Measurements from ENCODE around the gene FBLN7. TPM values are rescaled to one million over a fixed set of nuclear protein-coding genes. Genes with fewer than 3 reads are reported as not detected.
"Not testable (repeated sequence)": the region's sequence is repeated elsewhere in the genome, so short reads cannot be mapped to it uniquely, and the experiment has no call there.

FBLN7 gene
- total RNA-seq, 4 donors from 2014 or later, result 0.44 to 9.5 (median 7.2) TPM

DNA sequence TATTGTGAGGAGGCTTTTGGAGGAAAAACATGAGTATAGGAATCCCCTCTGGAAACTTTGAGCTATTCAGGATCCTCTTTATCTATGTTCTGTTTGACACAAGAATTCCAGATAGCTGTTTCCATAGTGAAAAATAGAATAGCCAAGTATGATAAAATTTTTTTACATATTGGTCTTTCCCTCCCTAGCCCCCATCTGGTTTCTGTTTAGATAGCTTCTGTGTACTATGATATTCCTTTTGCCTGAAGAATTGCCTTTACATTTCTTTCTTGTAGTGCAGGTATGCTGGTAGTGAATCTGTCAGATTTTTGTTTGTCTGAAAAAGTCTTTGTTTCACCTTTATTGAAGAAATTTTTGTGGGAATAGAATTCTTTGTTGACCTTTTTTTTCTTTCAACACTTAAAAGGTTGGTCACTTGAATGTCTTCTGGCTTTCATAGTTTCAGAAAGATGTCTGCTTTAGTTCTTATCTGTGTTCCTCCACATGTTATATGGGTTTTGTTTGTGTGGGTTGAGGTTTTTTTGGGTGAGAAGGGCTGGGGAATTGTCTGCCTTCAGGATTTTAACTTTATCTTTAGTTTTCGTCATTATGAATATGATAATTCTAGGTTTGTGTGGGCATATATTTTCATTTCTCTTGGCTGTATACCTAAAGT is 29.9 kb upstream of the FBLN7 start:
- ATAC-seq (ENCODE audit: low FRiP score) (no peak), DNase-seq (ENCODE audit: low spot score) (no peak)
- TF ChIP-seq, protein P1, sequence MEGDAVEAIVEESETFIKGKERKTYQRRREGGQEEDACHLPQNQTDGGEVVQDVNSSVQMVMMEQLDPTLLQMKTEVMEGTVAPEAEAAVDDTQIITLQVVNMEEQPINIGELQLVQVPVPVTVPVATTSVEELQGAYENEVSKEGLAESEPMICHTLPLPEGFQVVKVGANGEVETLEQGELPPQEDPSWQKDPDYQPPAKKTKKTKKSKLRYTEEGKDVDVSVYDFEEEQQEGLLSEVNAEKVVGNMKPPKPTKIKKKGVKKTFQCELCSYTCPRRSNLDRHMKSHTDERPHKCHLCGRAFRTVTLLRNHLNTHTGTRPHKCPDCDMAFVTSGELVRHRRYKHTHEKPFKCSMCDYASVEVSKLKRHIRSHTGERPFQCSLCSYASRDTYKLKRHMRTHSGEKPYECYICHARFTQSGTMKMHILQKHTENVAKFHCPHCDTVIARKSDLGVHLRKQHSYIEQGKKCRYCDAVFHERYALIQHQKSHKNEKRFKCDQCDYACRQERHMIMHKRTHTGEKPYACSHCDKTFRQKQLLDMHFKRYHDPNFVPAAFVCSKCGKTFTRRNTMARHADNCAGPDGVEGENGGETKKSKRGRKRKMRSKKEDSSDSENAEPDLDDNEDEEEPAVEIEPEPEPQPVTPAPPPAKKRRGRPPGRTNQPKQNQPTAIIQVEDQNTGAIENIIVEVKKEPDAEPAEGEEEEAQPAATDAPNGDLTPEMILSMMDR (IDR thresholded peaks at IDR 0.05), result no peak

DNA sequence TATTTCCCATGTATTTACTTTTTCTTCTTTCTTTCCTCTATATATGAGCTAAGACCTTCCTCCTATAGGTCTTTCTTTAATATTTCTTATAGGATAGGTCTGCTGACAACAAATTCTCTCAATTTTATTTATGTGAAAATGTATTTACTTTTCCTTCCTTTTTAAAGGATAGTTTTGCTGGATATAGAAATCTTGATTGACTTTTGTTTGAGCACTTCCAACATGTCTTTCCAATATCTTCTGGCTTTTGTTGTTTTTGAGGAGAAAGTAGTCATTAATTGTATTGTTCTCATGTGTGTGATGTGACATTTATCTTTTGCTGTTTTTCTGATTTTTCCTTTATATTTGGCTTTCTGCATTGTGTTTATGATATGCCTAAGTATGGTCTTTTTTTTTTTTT is 28.9 kb upstream of the FBLN7 start:
- TF ChIP-seq, protein P1 (IDR thresholded peaks at IDR 0.05), result no peak
- DNase-seq (ENCODE audit: low spot score) (no peak), ATAC-seq (ENCODE audit: low FRiP score) (no peak)

DNA sequence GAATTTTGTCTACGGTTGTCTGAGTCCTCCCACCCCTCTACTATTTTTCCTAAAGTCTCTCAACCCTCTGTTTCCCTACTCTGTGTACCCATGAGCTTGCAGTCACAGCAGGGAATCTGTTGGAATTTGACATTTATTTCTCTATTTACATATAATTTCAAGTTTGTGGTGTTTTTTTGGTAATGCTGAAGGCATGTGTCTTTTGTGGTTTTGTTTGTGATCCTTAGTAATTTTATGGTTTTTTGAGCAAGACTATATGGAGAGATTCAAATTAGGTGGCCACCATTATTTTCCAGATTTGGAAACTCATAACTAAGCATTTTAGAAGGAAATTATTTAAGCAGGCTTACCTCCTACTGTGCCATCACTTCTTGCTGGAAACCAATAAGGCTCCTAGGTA is 27.2 kb upstream of the FBLN7 start:
- DNase-seq (ENCODE audit: low spot score) (no peak), ATAC-seq (ENCODE audit: low FRiP score) (no peak)
- TF ChIP-seq, protein P1 (IDR thresholded peaks at IDR 0.05), result no peak

DNA sequence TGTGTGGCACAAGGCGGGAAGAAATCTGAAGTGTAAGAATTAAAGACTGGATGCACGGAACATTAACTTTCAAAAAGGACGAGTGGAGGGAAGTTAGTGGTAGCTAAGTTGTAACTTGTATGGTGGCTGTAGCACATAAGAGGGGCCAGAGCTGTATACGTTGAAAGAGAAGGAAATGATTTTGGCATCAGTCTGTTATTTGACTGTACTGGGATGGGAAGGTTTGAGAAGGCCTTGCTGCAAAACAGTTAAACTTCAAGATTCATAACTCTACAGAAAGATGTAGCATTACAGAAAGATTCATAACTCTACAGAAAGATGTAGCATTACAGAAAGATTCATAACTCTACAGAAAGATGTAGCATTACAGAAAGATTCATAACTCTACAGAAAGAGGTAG is 24.8 kb upstream of the FBLN7 start:
- ATAC-seq (ENCODE audit: low FRiP score); DNase-seq (ENCODE audit: low spot score): not testable (repeated sequence)

DNA sequence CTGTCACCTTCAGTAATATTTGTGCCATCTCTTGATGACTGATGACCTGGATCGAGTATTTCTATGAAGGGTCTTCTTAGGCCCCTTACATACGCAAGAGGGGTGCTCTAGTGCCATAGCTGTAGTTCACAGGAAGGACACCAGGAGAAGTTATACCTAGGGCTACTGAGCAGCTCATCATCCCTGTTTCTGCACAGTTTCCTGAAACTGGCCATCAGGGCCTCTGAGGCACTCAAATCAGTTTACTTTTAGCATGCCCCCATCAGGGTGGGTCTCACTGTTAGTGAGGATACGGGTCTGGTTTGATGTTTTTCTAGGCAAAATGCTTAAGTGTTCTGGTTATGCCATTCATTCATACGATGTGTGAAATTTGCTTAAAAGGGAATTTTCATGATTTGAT is 20.0 kb upstream of the FBLN7 start:
- TF ChIP-seq, protein P1 (IDR thresholded peaks at IDR 0.05), result no peak
- ATAC-seq (ENCODE audit: low FRiP score), result no peak
- DNase-seq (ENCODE audit: low spot score), result no peak

DNA sequence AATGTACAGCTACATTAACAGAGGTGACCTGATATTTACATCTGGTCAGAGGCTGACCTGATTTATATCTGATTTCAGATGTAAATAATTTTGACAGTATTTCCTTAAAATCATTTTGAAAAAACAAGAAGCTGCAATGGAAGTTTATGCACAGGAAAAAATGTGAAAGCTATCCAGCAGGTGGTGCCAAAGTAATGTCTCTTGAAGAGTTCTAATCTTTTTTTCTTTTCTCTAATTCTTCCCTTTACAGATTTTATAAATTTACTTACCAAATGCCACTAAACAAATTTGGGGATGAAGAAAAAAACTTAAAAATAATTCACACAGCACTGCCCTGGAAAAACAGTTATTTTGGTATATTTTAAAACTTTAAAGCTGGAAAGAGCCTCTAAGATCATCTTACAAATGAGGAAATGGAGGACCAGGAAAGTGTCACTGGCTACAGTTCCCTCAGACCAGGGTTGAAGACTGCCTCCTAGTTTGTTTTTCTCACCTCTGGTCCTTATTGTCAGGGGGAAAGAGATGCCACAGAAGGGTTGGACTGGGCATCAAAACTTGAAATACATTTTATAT is 16.4 kb upstream of the FBLN7 start:
- ATAC-seq (ENCODE audit: low FRiP score) (no peak), DNase-seq (ENCODE audit: low spot score) (no peak)
- TF ChIP-seq, protein P1 (IDR thresholded peaks at IDR 0.05), result no peak

DNA sequence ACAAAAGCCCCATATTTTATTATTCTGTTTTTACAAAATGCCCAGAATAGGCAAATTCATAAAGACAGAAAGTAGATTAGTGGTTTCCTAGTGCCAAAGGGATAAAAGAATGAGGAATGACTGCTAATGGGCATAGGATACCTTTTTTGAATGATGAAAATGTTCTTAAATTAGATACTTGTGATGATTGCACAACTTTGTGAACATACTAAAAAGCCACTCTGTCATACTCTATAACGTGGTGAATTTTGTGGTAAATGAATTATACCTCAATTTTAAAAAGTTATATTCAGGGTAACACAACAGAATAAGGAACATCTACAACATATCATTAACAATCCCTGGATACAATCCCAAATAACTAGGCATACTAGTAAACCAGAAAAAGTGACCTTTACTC is 9.1 kb upstream of the FBLN7 start:
- TF ChIP-seq, protein P1 (IDR thresholded peaks at IDR 0.05), result no peak
- ATAC-seq (ENCODE audit: low FRiP score) (no peak), DNase-seq (ENCODE audit: low spot score) (no peak)
